Measurements from ENCODE around the gene DTX3.

DNA sequence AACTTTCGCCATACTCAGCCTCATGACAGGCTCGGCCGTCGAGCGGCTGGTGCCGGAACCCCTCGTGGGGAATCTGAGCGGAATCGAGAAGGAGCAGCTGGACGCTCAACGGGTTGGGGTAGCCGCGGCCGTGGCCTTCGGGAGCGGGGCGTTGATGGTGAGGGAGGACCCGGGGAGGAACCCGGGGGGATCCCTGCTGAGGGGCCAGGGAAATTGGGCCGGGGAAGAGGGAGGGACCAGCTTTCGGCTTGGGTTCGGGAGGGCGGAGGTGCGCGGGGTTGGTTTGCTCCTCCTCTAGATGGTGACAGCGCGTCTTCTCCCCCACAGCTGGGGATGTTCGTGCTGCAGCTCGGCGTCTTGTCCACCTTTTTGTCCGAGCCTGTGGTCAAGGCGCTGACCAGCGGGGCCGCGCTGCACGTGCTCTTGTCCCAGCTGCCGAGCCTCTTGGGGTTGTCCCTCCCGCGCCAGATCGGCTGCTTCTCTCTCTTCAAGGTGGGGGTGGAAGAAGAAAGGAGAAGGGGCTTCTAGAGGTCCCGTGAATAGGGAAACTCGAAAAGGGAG is 16.4 kb downstream of the DTX3 start:
- no peak for TF ChIP-seq POLR2AphosphoS5 (IDR thresholded peaks at IDR 0.05)
- TF ChIP-seq, protein P1, sequence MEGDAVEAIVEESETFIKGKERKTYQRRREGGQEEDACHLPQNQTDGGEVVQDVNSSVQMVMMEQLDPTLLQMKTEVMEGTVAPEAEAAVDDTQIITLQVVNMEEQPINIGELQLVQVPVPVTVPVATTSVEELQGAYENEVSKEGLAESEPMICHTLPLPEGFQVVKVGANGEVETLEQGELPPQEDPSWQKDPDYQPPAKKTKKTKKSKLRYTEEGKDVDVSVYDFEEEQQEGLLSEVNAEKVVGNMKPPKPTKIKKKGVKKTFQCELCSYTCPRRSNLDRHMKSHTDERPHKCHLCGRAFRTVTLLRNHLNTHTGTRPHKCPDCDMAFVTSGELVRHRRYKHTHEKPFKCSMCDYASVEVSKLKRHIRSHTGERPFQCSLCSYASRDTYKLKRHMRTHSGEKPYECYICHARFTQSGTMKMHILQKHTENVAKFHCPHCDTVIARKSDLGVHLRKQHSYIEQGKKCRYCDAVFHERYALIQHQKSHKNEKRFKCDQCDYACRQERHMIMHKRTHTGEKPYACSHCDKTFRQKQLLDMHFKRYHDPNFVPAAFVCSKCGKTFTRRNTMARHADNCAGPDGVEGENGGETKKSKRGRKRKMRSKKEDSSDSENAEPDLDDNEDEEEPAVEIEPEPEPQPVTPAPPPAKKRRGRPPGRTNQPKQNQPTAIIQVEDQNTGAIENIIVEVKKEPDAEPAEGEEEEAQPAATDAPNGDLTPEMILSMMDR (IDR thresholded peaks at IDR 0.05): no peak
- no peak for TF ChIP-seq POLR2A (IDR thresholded peaks at IDR 0.05)
- TF ChIP-seq EP300 (IDR thresholded peaks at IDR 0.05): no peak
